ENCODE measurements around the gene AURKAIP1. TPM values are rescaled to one million over a fixed set of nuclear protein-coding genes. Genes with fewer than 3 reads are reported as not detected.

AURKAIP1 gene
- total and polyA plus RNA-seq, 2 of the 13 experiments (the other 11 are each of a cell fraction or from before 2014, with no cell fraction given), result 69.5 to 175 TPM

DNA sequence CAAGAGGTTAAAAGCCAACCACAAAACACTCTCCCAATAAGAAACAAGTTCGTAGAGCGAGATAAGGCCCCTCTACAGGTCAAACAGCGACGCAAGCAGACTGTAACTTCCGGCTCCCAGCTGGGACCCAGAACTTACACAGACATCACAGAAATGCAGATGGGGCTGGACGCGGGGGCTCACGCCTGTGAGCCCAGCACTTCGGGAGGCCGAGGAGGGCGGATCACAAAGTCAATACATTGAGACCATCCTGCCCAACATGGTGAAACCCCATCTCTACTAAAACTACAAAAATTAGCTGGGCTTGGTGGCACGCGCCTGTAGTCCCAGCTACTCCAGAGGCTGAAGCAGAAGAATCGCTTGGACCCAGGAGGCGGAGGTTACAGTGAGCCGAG is 13.1 kb upstream of the AURKAIP1 start:
- H3K9me3 ChIP-seq (ENCODE audit: low read length), result no peaks in the 10 kb centered on the region
- peaks cover 8% of the 10 kb centered on the region for H3K79me2 ChIP-seq (ENCODE audit: insufficient read depth, low read length)
- no peak for TF ChIP-seq ARNT (IDR thresholded peaks at IDR 0.05)
- no peak for TF ChIP-seq NR3C1 (CRISPR knock-in tag; IDR thresholded peaks at IDR 0.05)
- no peak for TF ChIP-seq SETDB1 (CRISPR knock-in tag; IDR thresholded peaks at IDR 0.05; ENCODE audit: borderline replicate concordance)
- no peak for TF ChIP-seq SP140L (CRISPR knock-in tag; IDR thresholded peaks at IDR 0.05; ENCODE audit: borderline replicate concordance)
- no peak for TF ChIP-seq BORCS8-MEF2B (CRISPR knock-in tag; IDR thresholded peaks at IDR 0.05)
- TF ChIP-seq FOXP1 (IDR thresholded peaks at IDR 0.05), result no peak
- TF ChIP-seq FOXP1 (CRISPR knock-in tag; IDR thresholded peaks at IDR 0.05), result no peak
- TF ChIP-seq FOXA3 (CRISPR knock-in tag; IDR thresholded peaks at IDR 0.05), result no peak
- TF ChIP-seq, protein P1, sequence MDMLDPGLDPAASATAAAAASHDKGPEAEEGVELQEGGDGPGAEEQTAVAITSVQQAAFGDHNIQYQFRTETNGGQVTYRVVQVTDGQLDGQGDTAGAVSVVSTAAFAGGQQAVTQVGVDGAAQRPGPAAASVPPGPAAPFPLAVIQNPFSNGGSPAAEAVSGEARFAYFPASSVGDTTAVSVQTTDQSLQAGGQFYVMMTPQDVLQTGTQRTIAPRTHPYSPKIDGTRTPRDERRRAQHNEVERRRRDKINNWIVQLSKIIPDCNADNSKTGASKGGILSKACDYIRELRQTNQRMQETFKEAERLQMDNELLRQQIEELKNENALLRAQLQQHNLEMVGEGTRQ (IDR thresholded peaks at IDR 0.05; ENCODE audit: low read depth, low read length), result no peak
- TF ChIP-seq, protein P1 (CRISPR knock-in tag; IDR thresholded peaks at IDR 0.05; ENCODE audit: borderline replicate concordance), result no peak
- no peak for TF ChIP-seq ZNF75D (CRISPR knock-in tag; IDR thresholded peaks at IDR 0.05; ENCODE audit: borderline replicate concordance)
- TF ChIP-seq, protein P2, sequence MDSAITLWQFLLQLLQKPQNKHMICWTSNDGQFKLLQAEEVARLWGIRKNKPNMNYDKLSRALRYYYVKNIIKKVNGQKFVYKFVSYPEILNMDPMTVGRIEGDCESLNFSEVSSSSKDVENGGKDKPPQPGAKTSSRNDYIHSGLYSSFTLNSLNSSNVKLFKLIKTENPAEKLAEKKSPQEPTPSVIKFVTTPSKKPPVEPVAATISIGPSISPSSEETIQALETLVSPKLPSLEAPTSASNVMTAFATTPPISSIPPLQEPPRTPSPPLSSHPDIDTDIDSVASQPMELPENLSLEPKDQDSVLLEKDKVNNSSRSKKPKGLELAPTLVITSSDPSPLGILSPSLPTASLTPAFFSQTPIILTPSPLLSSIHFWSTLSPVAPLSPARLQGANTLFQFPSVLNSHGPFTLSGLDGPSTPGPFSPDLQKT (CRISPR knock-in tag; IDR thresholded peaks at IDR 0.05; ENCODE audit: borderline replicate concordance), result no peak
- no peak for TF ChIP-seq ZNF224 (CRISPR knock-in tag; IDR thresholded peaks at IDR 0.05)
- no peak for TF ChIP-seq ZKSCAN1 (IDR thresholded peaks at IDR 0.05; ENCODE audit: low read length)
- no peak for TF ChIP-seq MLLT10 (CRISPR knock-in tag; IDR thresholded peaks at IDR 0.05)
- TF ChIP-seq HCFC1 (IDR thresholded peaks at IDR 0.05; ENCODE audit: low read depth, low read length), result no peak
- no peak for TF ChIP-seq POLR2A (IDR thresholded peaks at IDR 0.05; ENCODE audit: insufficient read depth in 1 of 2, low read depth in 2 of 2, low read length in 2 of 2)
- WGBS (ENCODE audit: low lambda C conversion rate), result 97% methylated on average over 16 of the region's 16 CpGs
- FAIRE-seq (no peak), DNase-seq (ENCODE audit: low spot score) (no peak), ATAC-seq (no peak)
- no peak overlapping the region for H3K4me3 ChIP-seq (replicated peaks in 1 of 3; ENCODE audit: insufficient read depth in 1 of 3, low read depth in 2 of 3, low read length in 3 of 3)
- ChIA-PET CTCF (ENCODE audit: low intra/inter-chr PET ratio, low total read pairs) (no interaction called here), POLR2A (interaction anchor here (1.0 to 6.1 kb wide), 3 partner anchors 8 to 13 kb away, joined by 3 to 43 read pairs (median 13); partner anchors contain the start of genes AURKAIP1 and CCNL2)
- H3K4me1 ChIP-seq (ENCODE audit: insufficient read depth, low read length), result peaks cover 16% of the 10 kb centered on the region
- intact Hi-C loops (cut with micrococcal nuclease; ENCODE audit: unreplicated experiment) (no loop called here), in situ Hi-C loops (cut with HindIII; ENCODE audit: extremely low pct_ligation_motif_present, low pct_unique_long_range_greater_than_20kb) (no loop called here)
- no peak overlapping the region for H2AFZ ChIP-seq (ENCODE audit: low read length)
- no peaks in the 10 kb centered on the region for H3K27me3 ChIP-seq (ENCODE audit: control insufficient read depth in 1 of 2, insufficient read depth in 2 of 2, low read length in 2 of 2)
- no peak overlapping the region for H3K27ac ChIP-seq (ENCODE audit: extremely low read length, insufficient read depth, low read length)
- no peak overlapping the region for H3K9ac ChIP-seq (ENCODE audit: insufficient read depth, low read depth, low read length)
- H3K4me2 ChIP-seq (ENCODE audit: low read depth, low read length), result no peak overlapping the region
- H3K36me3 ChIP-seq (replicated peaks in 1 of 2; ENCODE audit: control insufficient read depth in 1 of 2, insufficient read depth in 2 of 2, low read length in 2 of 2), result peaks cover 28 to 73% of the 10 kb centered on the region in 2 experiments
- BruUV-seq (replicated peaks), result no TSS peak
- no peaks in the 10 kb centered on the region; the same call in 1 of the 2 replicates for H4K20me1 ChIP-seq (ENCODE audit: insufficient read depth, low read length)
